ENCODE results near the gene PRAF2. TPM values are rescaled to one million over a fixed set of nuclear protein-coding genes. Genes with fewer than 3 reads are reported as not detected.

PRAF2 gene
- total and polyA plus RNA-seq, 2 of the 13 experiments (the other 11 are each of a cell fraction or from before 2014, with no cell fraction given), result 0.33 to 2.6 TPM

DNA sequence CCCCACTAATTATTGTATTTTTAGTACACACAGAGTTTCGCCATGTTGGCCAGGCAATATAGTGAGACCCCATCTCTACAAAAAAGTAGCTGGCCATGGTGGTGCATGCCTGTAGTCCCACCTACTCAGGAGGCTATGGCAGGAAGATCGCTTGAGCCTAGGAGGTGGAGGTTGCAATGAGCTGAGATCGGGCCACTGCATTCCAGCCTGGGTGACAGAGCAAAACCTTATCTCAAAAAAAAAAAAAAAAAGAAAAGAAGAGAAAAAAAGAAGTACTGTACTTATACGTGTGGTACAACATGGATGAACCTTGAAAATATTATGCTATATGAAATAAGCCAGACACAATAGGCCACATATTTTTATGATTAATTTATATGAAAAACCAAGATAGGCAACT, 15.8 kb upstream of the PRAF2 start:
- POLR2A ChIA-PET, result interaction anchor here (0.9 kb wide), 1 partner anchor 10 kb away, joined by 3 read pairs; the partner anchor contains the start of gene WDR45
- H2AFZ ChIP-seq (ENCODE audit: low read length), result no peak overlapping the region
- H3K9ac ChIP-seq (ENCODE audit: insufficient read depth, low read depth, low read length), result no peak overlapping the region
- DNase-seq (ENCODE audit: low spot score), result no peak
- WGBS (ENCODE audit: low lambda C conversion rate), result 93% methylated on average over 4 of the region's 4 CpGs
- ATAC-seq, result no peak
- FAIRE-seq, result no peak
- CTCF ChIA-PET (ENCODE audit: low intra/inter-chr PET ratio, low total read pairs), result no interaction called here
- no TSS peak for BruUV-seq (replicated peaks)
- H3K9me3 ChIP-seq (ENCODE audit: low read length), result no peaks in the 10 kb centered on the region
- H3K4me3 ChIP-seq (replicated peaks in 1 of 3; ENCODE audit: insufficient read depth in 1 of 3, low read depth in 2 of 3, low read length in 3 of 3), result no peak overlapping the region
- no peaks in the 10 kb centered on the region for H3K36me3 ChIP-seq (replicated peaks in 1 of 2; ENCODE audit: control insufficient read depth in 1 of 2, insufficient read depth in 2 of 2, low read length in 2 of 2)
- H3K27ac ChIP-seq (ENCODE audit: extremely low read length, insufficient read depth, low read length), result no peak overlapping the region
- H3K4me2 ChIP-seq (ENCODE audit: low read depth, low read length), result no peak overlapping the region
- intact Hi-C loops (cut with micrococcal nuclease; ENCODE audit: unreplicated experiment), result no loop called here
- H3K79me2 ChIP-seq (ENCODE audit: insufficient read depth, low read length), result no peaks in the 10 kb centered on the region
- H3K27me3 ChIP-seq (ENCODE audit: control insufficient read depth in 1 of 2, insufficient read depth in 2 of 2, low read length in 2 of 2), result no peaks in the 10 kb centered on the region
- in situ Hi-C loops (cut with HindIII; ENCODE audit: extremely low pct_ligation_motif_present, low pct_unique_long_range_greater_than_20kb), result no loop called here
- no peak for TF ChIP-seq SMYD3 (CRISPR knock-in tag; IDR thresholded peaks at IDR 0.05)
- TF ChIP-seq TP53 (CRISPR knock-in tag; conservative IDR thresholded peaks at IDR 0.05), result no peak
- no peak for TF ChIP-seq ERF (CRISPR knock-in tag; IDR thresholded peaks at IDR 0.05)
- TF ChIP-seq EHMT2 (IDR thresholded peaks at IDR 0.05; ENCODE audit: borderline replicate concordance, low read depth, low read length), result no peak
- TF ChIP-seq ZNF121 (CRISPR knock-in tag; IDR thresholded peaks at IDR 0.05), result no peak
- TF ChIP-seq, protein P1, sequence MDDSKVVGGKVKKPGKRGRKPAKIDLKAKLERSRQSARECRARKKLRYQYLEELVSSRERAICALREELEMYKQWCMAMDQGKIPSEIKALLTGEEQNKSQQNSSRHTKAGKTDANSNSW (CRISPR knock-in tag; IDR thresholded peaks at IDR 0.05; ENCODE audit: borderline replicate concordance), result no peak
- no peak for TF ChIP-seq ZNF841 (CRISPR knock-in tag; IDR thresholded peaks at IDR 0.05; ENCODE audit: borderline replicate concordance)
- TF ChIP-seq U2AF1 (optimal IDR thresholded peaks at IDR 0.05; ENCODE audit: low read depth, low read length), result no peak
- TF ChIP-seq PHB2 (IDR thresholded peaks at IDR 0.05; ENCODE audit: partially characterized antibody), result no peak
- TF ChIP-seq SMAD1 (CRISPR knock-in tag; IDR thresholded peaks at IDR 0.05; ENCODE audit: borderline replicate concordance, low read depth), result no peak
- TF ChIP-seq ZNF253 (CRISPR knock-in tag; IDR thresholded peaks at IDR 0.05; ENCODE audit: borderline replicate concordance), result no peak
- TF ChIP-seq, protein P2, sequence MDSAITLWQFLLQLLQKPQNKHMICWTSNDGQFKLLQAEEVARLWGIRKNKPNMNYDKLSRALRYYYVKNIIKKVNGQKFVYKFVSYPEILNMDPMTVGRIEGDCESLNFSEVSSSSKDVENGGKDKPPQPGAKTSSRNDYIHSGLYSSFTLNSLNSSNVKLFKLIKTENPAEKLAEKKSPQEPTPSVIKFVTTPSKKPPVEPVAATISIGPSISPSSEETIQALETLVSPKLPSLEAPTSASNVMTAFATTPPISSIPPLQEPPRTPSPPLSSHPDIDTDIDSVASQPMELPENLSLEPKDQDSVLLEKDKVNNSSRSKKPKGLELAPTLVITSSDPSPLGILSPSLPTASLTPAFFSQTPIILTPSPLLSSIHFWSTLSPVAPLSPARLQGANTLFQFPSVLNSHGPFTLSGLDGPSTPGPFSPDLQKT (CRISPR knock-in tag; IDR thresholded peaks at IDR 0.05; ENCODE audit: borderline replicate concordance), result no peak
- no peaks in the 10 kb centered on the region for H4K20me1 ChIP-seq (ENCODE audit: insufficient read depth, low read length)
- H3K4me1 ChIP-seq (ENCODE audit: insufficient read depth, low read length), result no peaks in the 10 kb centered on the region
